ENCODE measurements around the gene KCNE3.
"Not testable (repeated sequence)": the region's sequence is repeated elsewhere in the genome, so short reads cannot be mapped to it uniquely, and the experiment has no call there.

KCNE3 gene

GRCh38 chr11:74438681-74439080, 28.7 kb downstream of the KCNE3 start:
- DNase-seq: no peak

- DNase-seq: no peak
Measured at GRCh38 chr11:74437441-74438042, 29.8 kb downstream of the KCNE3 start.

GRCh38 chr11:74434528-74434927, 32.8 kb downstream of the KCNE3 start:
- DNase-seq: no peak

GRCh38 chr11:74429205-74429604, 38.1 kb downstream of the KCNE3 start:
- DNase-seq: no peak

- DNase-seq: no peak
Measured at GRCh38 chr11:74427384-74427886, 39.9 kb downstream of the KCNE3 start.

- no peak for DNase-seq
Measured at GRCh38 chr11:74425100-74425499, 42.2 kb downstream of the KCNE3 start.

GRCh38 chr11:74418509-74418895, 48.8 kb downstream of the KCNE3 start:
- peak; percentile 81 for DNase-seq

GRCh38 chr11:74417860-74418508, 49.4 kb downstream of the KCNE3 start:
- DNase-seq: no peak

GRCh38 chr11:74417379-74417804, 50.0 kb downstream of the KCNE3 start:
- DNase-seq: no peak

GRCh38 chr11:74416974-74417373, 50.4 kb downstream of the KCNE3 start:
- not testable (repeated sequence) for DNase-seq

GRCh38 chr11:74412733-74413359, 54.5 kb downstream of the KCNE3 start:
- DNase-seq: no peak

GRCh38 chr11:74412321-74412720, 55.0 kb downstream of the KCNE3 start:
- no peak for DNase-seq

GRCh38 chr11:74409633-74410032, 57.7 kb downstream of the KCNE3 start:
- DNase-seq: no peak
